AG04449 (cell line): ENCODE data around the gene FGF3.
"Not testable (repeated sequence)": the region's sequence is repeated elsewhere in the genome, so short reads cannot be mapped to it uniquely, and the experiment has no call there.

ENCODE experiments used
- CTCF ChIA-PET: fragments of 350-600 bp; formaldehyde crosslinking; extraction: SDS; loops from one replicate; lab custom pipeline; 2021; ENCODE audit warnings: antibody characterized with exemption; lab: Yijun Ruan, JAX
- POLR2A ChIA-PET: fragments of 400-600, 350-600 bp; formaldehyde crosslinking; extraction: SDS; loops from one replicate; lab custom pipeline; 2020; ENCODE audit warnings: antibody characterized with exemption, inconsistent platforms; lab: Yijun Ruan, JAX
- DNase-seq: peaks from one replicate; pipeline ENCODE4 v3.0.0-alpha.2; 2010; ENCODE audit warnings: low read depth, low spot score
- H3K4me3 ChIP-seq: 2 replicates; pipeline ENCODE4 v1.5.1; 2011; ENCODE audit warnings: low read depth, mild to moderate bottlenecking, control low read depth, low read length
- TF ChIP-seq, protein P1 (sequence below): IDR thresholded peaks from one replicate; pipeline ENCODE4 v1.5.1; 2011; ENCODE audit warnings: mild to moderate bottlenecking, moderate library complexity, low read length, control low read depth, inconsistent platforms; ENCODE audit not compliant: insufficient read depth; ENCODE audit errors: missing control alignments

FGF3 gene

DNA sequence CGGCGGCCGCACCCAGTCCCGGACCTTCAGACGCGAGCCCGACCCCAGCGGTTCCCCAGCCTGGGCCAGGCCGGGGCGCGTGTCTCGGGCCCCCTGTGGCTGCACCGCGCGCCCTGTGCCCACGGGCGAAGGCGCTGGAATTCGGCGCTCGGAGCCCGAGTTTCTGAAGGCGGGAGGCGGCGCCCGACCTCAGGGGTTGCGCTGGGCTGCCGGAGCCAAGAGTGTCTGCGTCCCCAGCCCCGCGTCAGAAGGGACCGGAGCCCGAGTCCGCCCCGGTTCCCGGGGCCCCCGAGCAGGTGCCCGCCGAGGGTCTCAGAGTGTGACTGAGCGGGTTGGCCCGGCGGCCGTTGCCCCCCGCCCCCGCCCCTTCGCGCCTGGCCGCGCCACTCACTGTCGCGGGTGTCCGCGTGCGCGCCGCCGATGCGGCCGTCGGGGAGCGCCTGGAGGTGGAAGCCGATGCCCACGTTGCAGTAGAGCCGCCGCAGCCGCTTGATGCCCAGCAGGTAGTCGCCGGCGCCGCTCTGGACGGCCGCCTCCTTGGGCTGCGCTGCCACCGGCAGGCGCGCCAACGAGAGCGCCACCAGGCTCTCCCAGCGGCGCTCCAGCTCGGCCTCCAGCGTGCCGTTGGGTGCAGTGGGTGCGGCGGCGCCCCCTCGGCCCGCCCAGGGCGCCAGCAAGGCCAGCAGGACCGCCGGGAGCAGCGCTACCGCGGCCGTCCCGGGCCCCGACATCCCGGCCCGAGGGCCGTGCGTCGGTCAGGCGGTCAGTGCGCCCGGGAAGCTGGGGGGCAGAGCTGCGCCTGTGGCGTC lies 44.7 kb downstream of the FGF3 start:
- ChIA-PET POLR2A (no interaction called here), CTCF (no interaction called here)
- TF ChIP-seq, protein P1, sequence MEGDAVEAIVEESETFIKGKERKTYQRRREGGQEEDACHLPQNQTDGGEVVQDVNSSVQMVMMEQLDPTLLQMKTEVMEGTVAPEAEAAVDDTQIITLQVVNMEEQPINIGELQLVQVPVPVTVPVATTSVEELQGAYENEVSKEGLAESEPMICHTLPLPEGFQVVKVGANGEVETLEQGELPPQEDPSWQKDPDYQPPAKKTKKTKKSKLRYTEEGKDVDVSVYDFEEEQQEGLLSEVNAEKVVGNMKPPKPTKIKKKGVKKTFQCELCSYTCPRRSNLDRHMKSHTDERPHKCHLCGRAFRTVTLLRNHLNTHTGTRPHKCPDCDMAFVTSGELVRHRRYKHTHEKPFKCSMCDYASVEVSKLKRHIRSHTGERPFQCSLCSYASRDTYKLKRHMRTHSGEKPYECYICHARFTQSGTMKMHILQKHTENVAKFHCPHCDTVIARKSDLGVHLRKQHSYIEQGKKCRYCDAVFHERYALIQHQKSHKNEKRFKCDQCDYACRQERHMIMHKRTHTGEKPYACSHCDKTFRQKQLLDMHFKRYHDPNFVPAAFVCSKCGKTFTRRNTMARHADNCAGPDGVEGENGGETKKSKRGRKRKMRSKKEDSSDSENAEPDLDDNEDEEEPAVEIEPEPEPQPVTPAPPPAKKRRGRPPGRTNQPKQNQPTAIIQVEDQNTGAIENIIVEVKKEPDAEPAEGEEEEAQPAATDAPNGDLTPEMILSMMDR = no peak
- DNase-seq = no peak
- no peak overlapping the region for H3K4me3 ChIP-seq

DNA sequence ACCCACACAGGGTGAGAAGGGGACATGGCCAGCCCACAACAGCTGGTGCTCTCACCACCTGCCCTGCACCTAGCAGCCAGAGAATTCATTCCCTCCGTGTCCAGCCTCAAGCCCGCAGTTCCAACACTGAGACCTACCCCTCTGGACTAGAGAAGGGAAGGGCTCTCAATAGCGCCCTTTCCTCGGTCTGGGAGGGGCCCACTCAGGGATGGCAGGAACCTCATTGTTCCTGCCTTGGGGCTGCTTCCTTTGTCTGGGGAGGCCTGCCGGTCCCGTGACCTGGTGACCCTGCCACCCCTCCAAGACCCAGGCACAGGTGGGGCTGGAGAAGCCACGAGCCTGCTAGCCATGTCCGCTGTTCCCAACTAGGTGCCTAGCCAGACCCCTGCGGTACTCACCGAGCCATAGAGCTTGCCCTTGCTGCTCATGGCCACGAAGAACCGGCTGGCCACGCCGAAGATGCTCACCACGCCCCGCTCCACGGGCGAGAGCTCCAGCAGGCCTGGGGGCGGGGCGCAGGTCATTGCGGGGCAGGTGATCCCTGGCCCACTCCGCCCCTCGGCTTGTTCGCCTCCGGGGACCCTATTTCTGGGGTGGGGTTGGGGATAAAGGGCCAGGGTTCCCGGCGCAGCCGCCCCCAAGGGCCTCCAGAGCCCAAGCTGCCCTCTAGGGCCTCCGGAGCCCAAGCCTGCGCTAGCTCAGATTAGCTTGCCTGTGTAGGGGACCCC lies 45.4 kb downstream of the FGF3 start:
- CTCF ChIA-PET = no interaction called here
- TF ChIP-seq, protein P1 = no peak
- POLR2A ChIA-PET = no interaction called here
- DNase-seq = no peak
- no peak overlapping the region for H3K4me3 ChIP-seq

DNA sequence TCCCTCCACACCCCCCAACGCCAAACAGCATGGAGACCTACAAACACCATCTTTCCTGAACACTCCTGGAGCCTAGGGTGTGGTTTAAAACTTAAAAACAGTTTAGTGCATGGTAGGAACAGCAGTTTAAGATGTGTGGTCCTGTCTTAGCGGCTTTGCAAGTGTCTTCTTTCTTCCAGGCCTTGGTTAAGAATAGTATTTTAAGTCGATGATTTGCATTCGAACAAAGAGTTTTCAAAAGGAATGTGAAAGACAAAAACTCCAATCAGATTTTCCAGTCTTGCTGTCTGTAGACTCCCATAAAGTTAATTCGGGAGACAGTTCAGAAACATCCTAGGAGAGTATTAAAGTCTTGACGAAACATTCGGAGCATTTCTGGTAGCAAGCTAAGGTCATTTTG lies 47.8 kb downstream of the FGF3 start:
- TF ChIP-seq, protein P1 = no peak
- H3K4me3 ChIP-seq = no peak overlapping the region
- ChIA-PET CTCF (no interaction called here), POLR2A (no interaction called here)
- DNase-seq = no peak

DNA sequence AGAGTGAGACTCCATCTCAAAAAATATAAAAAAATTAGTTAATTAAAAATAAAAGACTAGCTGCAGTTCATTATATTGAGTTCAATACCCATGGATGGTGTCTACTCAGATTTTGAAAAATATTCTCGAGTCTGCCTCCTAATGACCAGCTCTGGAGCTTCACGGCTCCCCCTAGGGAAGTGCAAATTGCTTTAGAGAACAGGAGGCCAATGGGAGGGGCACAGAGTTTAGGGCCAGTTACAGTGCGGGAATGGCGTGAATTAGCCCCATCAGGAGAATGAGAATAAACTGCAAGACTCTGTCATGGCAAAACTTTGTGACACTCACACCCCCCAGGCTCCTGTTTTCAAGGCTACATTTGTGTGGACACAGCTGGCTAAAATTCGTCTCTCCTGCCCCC lies 48.7 kb downstream of the FGF3 start:
- POLR2A ChIA-PET = no interaction called here
- H3K4me3 ChIP-seq = no peak overlapping the region
- DNase-seq = no peak
- TF ChIP-seq, protein P1 = no peak
- CTCF ChIA-PET = interaction anchor here (0.6 kb wide), 1 partner anchor 13 kb away, joined by 5 read pairs; no protein-coding TSS in a partner anchor

DNA sequence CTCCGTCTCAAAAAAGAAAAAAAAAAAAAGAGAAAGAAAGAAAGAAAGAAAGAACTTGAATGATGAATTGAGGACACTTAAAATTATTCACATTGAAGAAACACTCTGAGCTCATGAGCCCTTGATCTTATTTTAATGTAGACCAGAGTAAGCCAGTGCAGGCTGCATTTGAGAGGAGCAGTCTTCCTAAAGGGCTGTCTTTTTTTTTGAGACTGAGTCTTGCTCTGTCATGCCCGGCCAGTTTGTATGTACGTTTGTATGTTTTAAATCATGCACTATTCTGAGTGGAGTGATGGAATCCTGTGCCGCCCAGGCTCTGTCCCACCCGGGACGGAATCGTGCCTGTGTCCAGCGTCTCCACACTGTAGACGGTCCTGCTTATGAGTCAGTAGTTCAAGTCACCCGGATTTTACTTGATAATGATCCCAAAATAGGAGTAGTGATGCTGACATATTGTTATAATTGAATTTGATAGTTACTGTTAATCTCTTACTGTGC lies 53.7 kb downstream of the FGF3 start:
- TF ChIP-seq, protein P1 = no peak
- no peak overlapping the region for H3K4me3 ChIP-seq
- DNase-seq = no peak
- POLR2A ChIA-PET = no interaction called here
- CTCF ChIA-PET = no interaction called here

DNA sequence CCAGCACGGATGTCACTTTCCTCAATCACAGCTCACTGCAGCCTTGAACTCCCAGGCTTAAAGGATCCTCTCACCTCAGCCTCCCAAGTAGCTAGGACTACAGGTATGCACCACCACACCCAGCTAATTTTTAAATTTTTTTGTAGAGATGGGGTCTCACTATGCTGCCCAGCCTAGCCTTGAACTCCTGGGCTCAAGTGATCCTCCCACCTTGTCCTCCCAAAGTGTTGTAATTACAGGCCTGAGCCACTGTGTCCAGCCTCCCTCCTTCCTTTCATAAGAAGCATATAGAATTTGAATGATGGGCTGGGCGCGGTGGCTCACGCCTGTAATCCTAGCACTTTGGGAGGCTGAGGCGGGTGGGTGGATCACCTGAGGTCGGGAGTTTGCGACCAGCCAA lies 54.3 kb downstream of the FGF3 start:
- DNase-seq, POLR2A ChIA-PET, CTCF ChIA-PET, H3K4me3 ChIP-seq: not testable (repeated sequence)
